ENCODE data around the gene KIF18B.

KIF18B gene

GRCh38 chr17:44977814-44978550 lies 30.4 kb upstream of the KIF18B start:
- Mint-ChIP-seq H3K27me3 (peaks cover 12% of the 10 kb centered on the region), H3K27ac (no peak overlapping the region), H3K9me3 (ENCODE audit: low read depth) (no peaks in the 10 kb centered on the region), H3K36me3 (no peaks in the 10 kb centered on the region), H3K4me1 (ENCODE audit: low read depth) (no peaks in the 10 kb centered on the region), H3K4me3 (no peak overlapping the region)

GRCh38 chr17:44977065-44977464 lies 29.5 kb upstream of the KIF18B start:
- Mint-ChIP-seq H3K27ac (no peak overlapping the region), H3K27me3 (peaks cover 12% of the 10 kb centered on the region), H3K4me3 (no peak overlapping the region), H3K4me1 (ENCODE audit: low read depth) (peaks cover 8% of the 10 kb centered on the region), H3K9me3 (ENCODE audit: low read depth) (no peaks in the 10 kb centered on the region), H3K36me3 (no peaks in the 10 kb centered on the region)

- no peak overlapping the region for H3K4me3 Mint-ChIP-seq
- peaks cover 12% of the 10 kb centered on the region for H3K4me1 Mint-ChIP-seq (ENCODE audit: low read depth)
- peaks cover 10% of the 10 kb centered on the region for H3K27me3 Mint-ChIP-seq
- no peaks in the 10 kb centered on the region for H3K9me3 Mint-ChIP-seq (ENCODE audit: low read depth)
- H3K36me3 Mint-ChIP-seq: no peaks in the 10 kb centered on the region
- no peak overlapping the region for H3K27ac Mint-ChIP-seq
Measured at GRCh38 chr17:44976206-44976605, 28.6 kb upstream of the KIF18B start.

GRCh38 chr17:44972953-44973352 lies 25.4 kb upstream of the KIF18B start:
- no peak overlapping the region for H3K27ac Mint-ChIP-seq
- H3K27me3 Mint-ChIP-seq: peaks cover 9% of the 10 kb centered on the region
- H3K9me3 Mint-ChIP-seq (ENCODE audit: low read depth): no peaks in the 10 kb centered on the region
- no peak overlapping the region for H3K4me3 Mint-ChIP-seq
- H3K36me3 Mint-ChIP-seq: no peaks in the 10 kb centered on the region
- H3K4me1 Mint-ChIP-seq (ENCODE audit: low read depth): peaks cover 27% of the 10 kb centered on the region

GRCh38 chr17:44971776-44972483 lies 24.4 kb upstream of the KIF18B start:
- Mint-ChIP-seq H3K4me1 (ENCODE audit: low read depth) (peaks cover 31% of the 10 kb centered on the region), H3K27ac (peak overlapping the region; percentile 70)

GRCh38 chr17:44970136-44970741 lies 22.7 kb upstream of the KIF18B start:
- H3K4me3 Mint-ChIP-seq: peak overlapping the region; percentile 78
- H3K27me3 Mint-ChIP-seq: peaks cover 15% of the 10 kb centered on the region
- H3K9me3 Mint-ChIP-seq (ENCODE audit: low read depth): no peaks in the 10 kb centered on the region
- no peak overlapping the region for H3K27ac Mint-ChIP-seq
- H3K4me1 Mint-ChIP-seq (ENCODE audit: low read depth): peaks cover 36% of the 10 kb centered on the region
- no peaks in the 10 kb centered on the region for H3K36me3 Mint-ChIP-seq

More at GRCh38 chr17:44971776-44972483, 24.4 kb upstream of the KIF18B start:
- H3K27me3 Mint-ChIP-seq: peaks cover 9% of the 10 kb centered on the region
- no peaks in the 10 kb centered on the region for H3K9me3 Mint-ChIP-seq (ENCODE audit: low read depth)
- H3K36me3 Mint-ChIP-seq: no peaks in the 10 kb centered on the region
- peak overlapping the region; percentile 0 for H3K4me3 Mint-ChIP-seq

DNA sequence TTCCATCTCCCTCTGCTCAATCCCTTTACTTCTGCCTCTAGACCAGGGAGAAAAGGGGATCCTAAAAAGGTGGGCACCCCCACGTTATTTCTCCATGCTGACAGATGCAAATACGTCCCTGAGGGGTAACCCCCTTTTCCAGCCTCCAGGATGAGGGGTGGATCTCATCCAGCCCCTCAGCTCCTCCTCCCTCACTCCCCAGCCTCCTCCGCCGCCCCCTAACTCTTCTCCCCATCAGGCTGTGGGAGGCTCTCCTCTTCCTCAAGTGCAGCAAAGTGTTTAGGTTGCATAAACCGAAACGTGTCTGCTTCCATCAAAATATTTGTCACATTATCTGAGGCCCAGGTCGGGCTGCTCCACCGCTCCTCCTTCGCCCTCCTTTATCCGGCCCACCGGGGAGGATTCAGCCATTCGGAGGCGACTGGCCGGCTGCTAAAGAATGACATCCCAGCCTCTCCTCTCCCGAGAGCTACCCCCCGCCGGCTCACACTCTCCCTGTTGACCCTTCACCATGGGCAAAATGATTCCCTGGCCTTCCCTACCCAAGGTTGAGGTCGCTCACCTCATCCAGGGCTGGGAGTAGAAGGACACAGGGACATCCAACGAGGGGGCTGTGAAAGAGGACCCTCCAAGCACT lies 21.7 kb upstream of the KIF18B start:
- Mint-ChIP-seq H3K9me3 (ENCODE audit: low read depth) (no peaks in the 10 kb centered on the region), H3K36me3 (no peaks in the 10 kb centered on the region), H3K4me1 (ENCODE audit: low read depth) (peaks cover 36% of the 10 kb centered on the region), H3K4me3 (peak overlapping the region; percentile 78), H3K27ac (no peak overlapping the region), H3K27me3 (peaks cover 18% of the 10 kb centered on the region)

DNA sequence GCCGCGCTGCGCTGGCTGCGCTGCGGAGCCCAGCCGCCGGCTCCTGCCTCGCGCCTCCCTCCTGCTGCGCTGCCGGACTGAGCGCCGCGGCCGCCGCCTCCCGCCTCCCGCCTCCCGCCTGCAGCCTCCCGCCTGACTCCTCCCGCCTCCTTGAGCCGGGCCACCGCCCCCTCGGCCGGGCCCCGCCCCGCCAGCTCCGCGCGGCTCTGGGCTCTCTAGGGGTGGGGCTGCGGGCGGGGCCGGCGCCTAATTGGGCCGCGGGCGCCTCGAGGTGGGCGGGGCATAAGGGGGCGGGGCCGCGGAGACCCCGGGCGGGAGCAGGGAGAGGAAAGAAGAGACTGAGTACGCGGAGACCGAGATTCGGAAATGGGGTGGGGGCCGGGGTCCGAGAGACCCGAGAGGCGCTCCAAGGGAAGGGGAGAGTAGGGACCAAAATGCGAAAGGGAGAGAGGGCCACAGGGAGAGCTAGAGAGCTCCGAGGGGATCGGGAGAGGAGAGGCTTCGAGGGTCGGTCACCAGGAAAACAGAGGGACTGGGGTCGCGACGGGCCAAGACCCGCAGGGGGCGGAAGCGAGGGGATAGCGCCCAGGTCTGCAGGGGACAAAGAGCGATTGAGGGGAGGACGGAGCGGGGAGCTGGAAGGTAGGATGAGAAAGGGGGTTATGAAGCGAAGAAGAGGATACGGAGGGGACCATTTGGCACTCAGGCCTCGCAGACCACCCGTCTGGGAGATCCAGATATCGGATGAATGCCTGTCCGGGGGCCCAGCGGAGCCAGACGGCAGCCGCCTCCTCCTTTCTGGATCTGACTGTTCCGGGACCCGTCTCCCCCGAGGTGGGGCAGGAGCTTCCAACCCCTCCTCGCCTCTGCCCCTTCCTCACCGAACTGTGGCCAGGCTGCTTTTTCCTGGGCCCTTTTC lies 20.9 kb upstream of the KIF18B start, which contains the start of gene C1QL1:
C1QL1 (minus strand) TSS at position 79 of the 919 bp plus-strand sequence. CDS start 255 bp downstream, outside the sequence.
- H3K27me3 Mint-ChIP-seq: peaks cover 18% of the 10 kb centered on the region
- H3K4me3 Mint-ChIP-seq: peak within 1 kb of the TSS; percentile 78
- no peaks in the 10 kb centered on the region for H3K36me3 Mint-ChIP-seq
- H3K27ac Mint-ChIP-seq: no peak within 1 kb of the TSS
- no peaks in the 10 kb centered on the region for H3K9me3 Mint-ChIP-seq (ENCODE audit: low read depth)
- peaks cover 36% of the 10 kb centered on the region for H3K4me1 Mint-ChIP-seq (ENCODE audit: low read depth)

DNA sequence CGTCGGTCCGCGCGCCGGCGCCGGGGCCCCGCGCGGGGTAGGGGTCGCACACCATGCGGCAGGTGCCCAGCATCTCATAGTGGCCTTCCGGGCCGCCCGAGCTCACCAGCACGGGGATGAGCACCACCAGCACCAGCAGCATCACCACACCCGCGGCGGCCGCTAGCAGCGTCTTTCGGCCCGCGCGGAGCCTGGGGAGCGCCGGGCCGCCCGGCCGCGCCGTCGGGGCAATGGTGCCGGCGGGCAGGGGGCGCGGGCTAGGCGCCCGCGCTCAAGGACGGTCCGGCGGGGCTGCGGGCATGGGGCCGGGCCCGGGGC lies 20.3 kb upstream of the KIF18B start:
- Mint-ChIP-seq H3K27me3 (peaks cover 18% of the 10 kb centered on the region), H3K4me3 (no peak overlapping the region), H3K9me3 (ENCODE audit: low read depth) (no peaks in the 10 kb centered on the region), H3K36me3 (no peaks in the 10 kb centered on the region), H3K4me1 (ENCODE audit: low read depth) (peaks cover 36% of the 10 kb centered on the region), H3K27ac (no peak overlapping the region)

DNA sequence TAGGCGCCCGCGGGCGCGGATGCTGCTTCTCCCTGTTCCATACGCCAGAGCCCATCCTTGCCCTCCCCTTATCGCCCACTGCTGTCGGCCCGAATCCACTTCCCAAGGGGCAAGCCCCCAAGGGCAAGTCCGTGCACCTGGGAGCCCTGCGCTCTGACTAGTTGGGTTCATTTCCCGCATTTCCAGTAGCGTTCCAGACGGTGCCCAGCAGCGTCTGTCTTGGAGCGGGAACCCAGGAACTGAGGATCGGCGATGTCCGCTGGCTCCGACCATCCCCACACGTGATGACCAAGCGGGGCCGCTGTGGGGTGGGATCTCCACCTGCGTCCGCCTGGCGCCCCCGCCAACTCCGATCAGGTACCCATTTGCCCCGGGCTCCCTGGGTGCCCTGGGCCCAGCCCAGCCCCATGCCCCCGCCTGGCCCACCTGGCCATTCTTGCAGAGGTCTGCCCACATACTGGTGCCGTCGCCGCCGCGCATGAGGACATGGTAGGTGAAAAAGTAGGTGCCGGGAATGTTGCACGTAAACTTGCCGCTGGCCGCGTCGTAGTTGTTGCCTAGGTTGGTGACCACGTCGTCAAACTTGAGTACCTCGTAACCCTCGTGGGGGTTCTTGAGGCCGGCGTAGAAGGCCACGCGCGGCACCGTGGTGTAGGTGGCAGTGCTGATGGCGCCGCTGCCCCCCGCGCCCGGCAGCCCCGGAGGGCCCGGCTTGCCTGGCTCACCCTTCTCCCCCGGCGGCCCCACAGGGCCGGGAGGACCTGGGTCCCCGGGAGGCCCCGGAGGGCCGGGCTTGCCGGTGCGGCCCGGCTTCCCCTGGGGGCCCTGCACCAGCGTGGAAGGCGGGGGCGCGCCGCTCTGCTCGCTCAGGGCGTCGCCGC lies 19.7 kb upstream of the KIF18B start:
- Mint-ChIP-seq H3K27ac (no peak overlapping the region), H3K4me1 (ENCODE audit: low read depth) (peaks cover 30% of the 10 kb centered on the region), H3K36me3 (no peaks in the 10 kb centered on the region), H3K27me3 (peaks cover 18% of the 10 kb centered on the region), H3K9me3 (ENCODE audit: low read depth) (no peaks in the 10 kb centered on the region), H3K4me3 (peak overlapping the region; percentile 47)

GRCh38 chr17:44966348-44967025 lies 18.9 kb upstream of the KIF18B start:
- Mint-ChIP-seq H3K4me1 (ENCODE audit: low read depth) (peaks cover 24% of the 10 kb centered on the region), H3K9me3 (ENCODE audit: low read depth) (no peaks in the 10 kb centered on the region), H3K36me3 (no peaks in the 10 kb centered on the region), H3K27ac (no peak overlapping the region), H3K4me3 (no peak overlapping the region), H3K27me3 (peaks cover 18% of the 10 kb centered on the region)

- Mint-ChIP-seq H3K36me3 (no peaks in the 10 kb centered on the region), H3K27ac (no peak overlapping the region), H3K9me3 (ENCODE audit: low read depth) (no peaks in the 10 kb centered on the region), H3K4me3 (peak overlapping the region; percentile 43), H3K27me3 (peaks cover 19% of the 10 kb centered on the region), H3K4me1 (ENCODE audit: low read depth) (peaks cover 25% of the 10 kb centered on the region)
Measured at GRCh38 chr17:44965481-44966234, 18.1 kb upstream of the KIF18B start.
